GM21528 (cell line): Measurements from ENCODE around the gene ATF7IP2.
"Not testable (repeated sequence)": the region's sequence is repeated elsewhere in the genome, so short reads cannot be mapped to it uniquely, and the experiment has no call there.

Experiments used
- ATAC-seq: cut with Tn5 transposase; IDR thresholded peaks from one replicate; pipeline ENCODE4 v1.9.1; 2021; ENCODE audit warnings: mild to moderate bottlenecking, moderate library complexity; ENCODE audit not compliant: unreplicated experiment, low FRiP score

The ATF7IP2 gene

GRCh38 chr16:10447289-10447688 is 61.4 kb downstream of the ATF7IP2 start:
- ATAC-seq: no peak

DNA sequence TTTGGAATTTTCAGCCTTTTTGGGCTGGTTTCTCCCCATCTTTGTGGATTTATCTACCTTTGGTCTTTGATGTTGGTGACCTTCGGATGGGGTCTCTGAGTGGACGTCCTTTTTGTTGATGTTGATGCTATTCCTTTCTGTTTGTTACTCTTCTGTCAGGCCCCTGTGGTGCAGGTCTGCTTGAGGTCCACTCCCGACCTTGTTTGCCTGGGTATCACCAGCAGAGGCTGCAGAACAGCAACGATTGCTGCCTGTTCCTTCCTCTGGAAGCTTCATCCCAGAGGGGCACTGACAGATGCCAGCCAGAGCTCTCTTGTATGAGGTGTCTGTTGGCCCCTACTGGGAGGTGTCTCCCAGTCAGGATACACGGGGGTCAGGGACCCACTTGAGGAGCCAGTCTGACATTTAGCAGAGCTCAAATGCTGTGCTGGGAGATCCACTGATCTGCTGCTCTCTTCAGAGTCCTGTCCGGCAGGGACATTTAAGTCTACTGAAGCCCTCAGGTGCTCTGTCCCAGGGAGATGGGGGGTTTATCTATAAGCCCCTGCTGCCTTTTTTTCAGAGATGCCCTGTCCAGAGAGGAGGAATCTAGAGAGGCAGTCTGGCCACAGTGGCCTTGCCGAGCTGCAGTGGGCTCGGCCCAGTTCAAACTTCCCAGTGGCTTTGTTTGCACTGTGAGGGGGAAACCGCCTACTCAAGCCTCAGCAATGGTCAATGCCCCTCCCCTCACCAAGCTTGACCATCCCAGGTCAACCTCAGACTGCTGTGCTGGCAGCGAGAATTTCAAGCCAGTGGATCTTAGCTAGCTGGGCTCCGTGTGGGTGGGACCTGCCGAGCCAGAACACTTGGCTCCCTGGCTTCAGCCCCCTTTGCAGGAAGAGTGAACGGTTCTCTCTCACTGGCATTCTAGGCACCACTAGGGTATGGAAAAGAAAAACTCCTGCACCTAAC is 66.6 kb downstream of the ATF7IP2 start:
- not testable (repeated sequence) for ATAC-seq

GRCh38 chr16:10453159-10453510 is 67.3 kb downstream of the ATF7IP2 start:
- ATAC-seq: no peak

DNA sequence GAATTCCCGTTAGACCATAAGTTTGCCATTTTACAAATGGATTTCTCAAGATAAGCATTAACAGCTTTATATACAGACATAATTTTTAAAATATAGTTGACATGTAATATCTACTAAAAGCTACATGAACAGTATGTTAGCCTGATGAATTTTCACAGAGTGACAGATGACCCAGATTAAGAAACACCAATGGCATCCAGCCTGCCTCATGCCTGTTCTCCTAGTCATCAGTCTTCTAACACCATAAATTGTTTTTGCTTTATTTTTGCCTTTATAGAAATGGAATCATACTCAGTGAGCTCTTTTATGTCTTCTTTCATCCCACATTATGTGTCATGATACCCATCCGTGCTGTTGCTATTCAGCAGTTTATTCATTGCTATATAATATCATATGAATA is 80.0 kb downstream of the ATF7IP2 start:
- ATAC-seq: no peak

GRCh38 chr16:10466313-10466712 is 80.5 kb downstream of the ATF7IP2 start:
- ATAC-seq: no peak

- ATAC-seq: no peak
These were observed 81.0 kb downstream of the ATF7IP2 start for GRCh38 chr16:10466861-10467260.

DNA sequence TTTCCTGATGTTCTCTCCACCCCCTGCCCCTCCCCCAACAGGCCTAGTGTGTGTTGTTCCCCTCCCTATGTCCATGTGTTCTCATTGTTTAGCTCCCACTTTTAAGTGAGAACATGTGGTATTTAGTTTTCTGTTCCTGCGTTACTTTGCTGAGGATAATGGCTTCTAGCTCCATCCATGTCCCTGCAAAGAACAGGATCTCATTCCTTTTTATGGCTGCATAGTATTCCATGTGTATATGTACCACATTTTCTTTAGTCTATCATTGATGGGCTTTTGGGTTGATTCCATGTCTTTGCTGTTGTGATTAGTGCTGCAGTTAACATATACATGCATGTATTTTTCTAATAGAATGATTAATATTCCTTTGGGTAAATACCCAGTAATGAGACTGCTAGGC is 90.8 kb downstream of the ATF7IP2 start:
- not testable (repeated sequence) for ATAC-seq

GRCh38 chr16:10480151-10480550 is 94.3 kb downstream of the ATF7IP2 start:
- no peak for ATAC-seq

GRCh38 chr16:10485159-10485558 is 99.3 kb downstream of the ATF7IP2 start:
- ATAC-seq: no peak

DNA sequence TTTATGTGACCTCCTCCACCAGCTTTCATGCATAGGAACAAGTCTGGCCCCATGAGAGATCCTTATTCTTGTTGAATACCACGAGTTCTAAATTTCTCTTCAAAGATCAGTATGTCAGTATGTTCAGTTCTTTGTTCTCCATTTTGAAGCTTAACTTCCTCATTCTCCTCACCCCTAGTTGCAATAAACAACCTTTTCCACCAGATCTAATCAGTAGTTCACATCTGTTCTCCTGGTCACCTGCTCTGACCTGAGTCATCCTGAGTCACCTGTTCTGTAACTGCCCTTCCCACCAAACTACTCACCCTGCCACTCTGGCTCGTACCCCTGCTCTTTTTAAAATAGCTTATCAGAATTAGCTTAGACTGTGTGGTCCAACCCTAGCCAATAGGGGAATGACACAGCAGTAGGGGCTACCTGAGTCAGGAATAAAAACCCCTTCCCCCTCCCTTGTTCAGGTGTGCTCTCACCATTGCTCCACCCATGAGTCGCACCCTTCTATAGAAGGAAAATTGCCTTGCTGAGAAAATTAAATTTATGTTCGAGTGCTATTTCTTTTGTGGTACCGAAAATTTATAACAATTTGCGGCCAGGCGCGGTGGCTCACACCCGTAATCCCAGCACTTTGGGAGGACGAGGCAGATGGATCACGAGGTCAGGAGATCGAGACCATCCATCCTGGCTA is 100.0 kb downstream of the ATF7IP2 start:
- ATAC-seq: no peak

DNA sequence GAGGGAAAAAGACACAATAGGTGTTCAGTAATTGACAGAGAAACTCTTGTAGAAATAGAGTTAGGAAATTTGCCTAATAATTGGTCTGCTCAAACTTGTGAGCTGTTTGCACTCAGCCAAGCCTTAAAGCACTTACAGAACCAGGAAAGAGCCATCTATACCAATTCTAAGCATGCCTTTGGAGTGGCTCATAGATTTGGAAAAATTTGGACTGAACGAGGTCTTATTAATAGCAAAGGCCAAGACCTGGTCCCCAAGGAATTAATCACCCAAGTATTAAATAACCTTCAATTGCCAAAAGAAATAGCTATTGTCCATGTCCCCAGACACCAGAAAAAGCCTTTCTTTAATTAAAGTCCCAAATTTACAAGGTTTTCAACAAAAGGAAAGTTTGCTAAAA is 104.3 kb downstream of the ATF7IP2 start:
- ATAC-seq: no peak

GRCh38 chr16:10493276-10493675 is 107.4 kb downstream of the ATF7IP2 start:
- ATAC-seq: no peak

DNA sequence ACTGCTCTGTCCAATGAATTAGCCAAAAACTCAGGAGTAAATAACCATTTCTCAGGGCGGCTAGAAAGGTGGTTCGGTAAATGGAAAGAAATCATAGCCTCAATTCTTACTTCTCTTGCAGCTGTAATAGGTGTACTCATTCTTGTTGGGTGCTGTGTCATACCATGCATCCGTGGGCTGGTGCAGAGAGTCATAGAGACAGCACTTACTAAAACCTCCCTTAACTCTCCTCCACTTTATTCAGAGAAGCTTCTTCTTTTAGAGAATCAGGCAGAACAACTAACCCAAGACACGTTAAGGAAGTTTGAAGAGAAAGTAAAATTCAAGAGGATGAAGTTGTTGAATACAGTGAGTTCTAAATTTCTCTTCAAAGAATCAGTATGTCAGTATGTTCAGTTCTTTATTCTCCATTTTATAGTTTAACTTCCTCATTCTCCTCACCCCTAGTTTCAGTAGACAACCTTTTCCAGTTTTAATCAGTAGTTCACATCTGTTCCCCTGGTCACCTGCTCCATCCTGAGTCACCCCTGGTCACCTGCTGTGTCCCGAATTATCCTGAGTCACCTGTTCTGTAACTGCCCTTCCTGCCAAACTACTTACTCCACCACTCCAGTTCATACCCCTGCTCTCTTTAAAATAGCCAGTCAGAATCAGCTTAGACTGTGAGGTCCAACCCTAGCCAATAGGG is 108.6 kb downstream of the ATF7IP2 start:
- ATAC-seq: no peak

DNA sequence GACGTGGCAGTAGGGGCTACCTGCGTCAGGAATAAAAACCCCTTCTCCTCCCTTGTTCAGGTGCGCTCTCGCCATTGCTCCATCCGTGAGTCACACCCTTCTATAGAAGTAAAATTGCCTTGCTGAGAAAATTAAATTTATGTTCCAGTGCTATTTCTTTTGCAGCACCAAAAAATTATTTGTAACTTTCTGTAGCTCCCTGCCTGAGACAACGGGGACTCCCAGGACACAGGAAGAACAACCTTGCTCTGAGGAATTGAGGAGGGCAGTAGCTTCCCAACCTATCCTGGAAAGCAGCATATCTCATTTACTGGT is 109.1 kb downstream of the ATF7IP2 start:
- no peak for ATAC-seq

DNA sequence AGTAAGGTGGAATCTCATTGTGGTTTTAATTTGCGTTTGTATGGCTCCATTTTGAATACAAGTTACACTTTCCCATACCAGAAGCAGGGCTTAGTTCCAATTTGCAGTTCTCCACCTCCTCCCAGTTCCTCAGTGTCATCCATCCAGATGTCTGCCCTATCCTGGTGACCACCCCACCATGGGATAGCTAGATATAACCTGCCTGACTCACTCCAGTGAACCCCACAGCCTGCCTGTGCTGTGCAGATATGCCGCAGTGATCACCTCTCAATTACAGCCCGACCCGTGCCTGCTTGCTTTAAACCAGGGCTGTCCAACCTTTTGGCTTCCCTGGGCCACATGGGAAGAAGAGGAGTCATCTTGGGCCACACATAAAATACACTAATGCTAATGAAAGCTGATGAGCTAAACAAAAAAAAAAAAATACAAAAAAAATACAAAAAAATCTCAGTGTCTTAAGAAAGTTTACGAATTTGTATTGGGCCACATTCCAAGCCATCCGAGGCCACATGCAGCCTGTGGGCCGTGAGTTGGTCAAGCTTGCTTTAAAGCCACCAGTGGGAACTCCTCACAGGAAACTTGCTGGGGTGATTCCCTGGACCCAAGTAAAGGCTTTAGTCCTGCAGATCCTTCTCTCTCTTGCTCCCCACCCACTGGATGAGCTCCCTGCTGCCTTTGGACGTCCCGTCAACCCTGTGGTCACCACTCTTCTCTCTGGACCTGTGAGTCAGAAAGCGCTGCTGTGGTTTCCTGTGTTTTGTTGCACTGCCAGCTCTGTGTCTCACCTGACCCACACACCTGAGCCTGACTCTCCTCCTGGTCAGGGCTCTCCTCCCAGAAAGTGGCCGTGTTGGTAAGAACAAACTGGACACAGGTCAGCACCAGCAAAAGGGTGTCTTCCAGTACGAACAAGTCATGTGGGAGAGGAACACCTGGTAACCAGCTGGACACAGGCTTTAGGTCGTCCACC is 111.6 kb downstream of the ATF7IP2 start:
- ATAC-seq: no peak

- ATAC-seq: no peak
These were observed 114.7 kb downstream of the ATF7IP2 start for GRCh38 chr16:10500582-10500981.

DNA sequence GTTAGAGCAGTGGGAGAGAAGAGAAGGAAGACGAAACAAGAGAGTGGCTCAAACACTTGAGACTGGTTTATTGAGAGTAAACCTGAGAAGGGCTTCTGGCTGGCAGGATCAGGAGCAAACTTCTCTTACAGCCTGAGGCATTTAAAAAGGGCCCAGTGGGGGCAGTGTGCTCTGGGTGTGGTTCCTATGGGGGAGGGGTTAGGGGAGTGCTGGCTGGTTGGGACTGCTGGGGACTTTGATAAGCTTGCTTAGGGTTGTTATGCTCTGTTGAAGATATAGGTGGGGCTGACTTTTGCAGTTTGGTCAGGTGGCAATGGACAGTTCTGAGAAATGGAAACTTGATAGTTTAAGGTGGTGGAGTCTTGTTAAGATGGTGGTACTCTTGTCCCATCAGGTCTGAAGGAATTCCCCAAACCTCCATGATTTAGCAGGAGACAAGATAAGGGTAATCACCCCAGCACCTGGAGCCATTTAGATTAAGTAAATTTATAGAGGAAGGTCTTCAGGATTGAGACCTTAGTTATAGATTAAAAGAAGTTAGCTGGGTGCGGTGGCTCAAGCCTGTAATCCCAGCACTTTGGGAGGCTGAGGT is 115.3 kb downstream of the ATF7IP2 start:
- ATAC-seq: no peak

GRCh38 chr16:10502776-10503175 is 116.9 kb downstream of the ATF7IP2 start:
- ATAC-seq: no peak

GRCh38 chr16:10504404-10504885 is 118.6 kb downstream of the ATF7IP2 start:
- no peak for ATAC-seq

DNA sequence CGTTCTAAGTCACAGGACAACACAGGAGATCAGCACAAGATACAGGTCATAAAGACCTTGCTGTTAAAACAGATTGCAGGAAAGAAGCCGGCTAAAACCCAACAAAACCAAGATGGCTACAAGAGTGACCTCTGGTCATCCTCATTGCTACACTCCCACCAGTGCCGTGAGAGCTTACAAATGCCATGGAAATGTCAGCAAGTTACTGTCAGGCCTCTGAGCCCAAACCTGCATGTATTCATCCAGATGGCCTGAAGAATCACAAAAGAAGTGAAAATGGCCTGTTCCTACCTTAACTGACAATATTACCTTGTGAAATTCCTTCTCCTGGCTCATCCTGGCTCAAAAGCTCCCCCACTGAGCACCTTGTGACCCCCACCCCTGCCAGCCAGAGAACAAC is 119.4 kb downstream of the ATF7IP2 start:
- not testable (repeated sequence) for ATAC-seq
